RWPE2 (cell line): ENCODE measurements around the gene TLL2.
"Not testable (repeated sequence)": the region's sequence is repeated elsewhere in the genome, so short reads cannot be mapped to it uniquely, and the experiment has no call there.

Experiments
- ATAC-seq: fragments of 200-7000 bp; cut with Tn5 transposase; 3 replicates; pipeline ENCODE4 v1.9.1; 2021; ENCODE audit warnings: low read depth
- DNase-seq: peaks from one replicate; pipeline ENCODE4 v3.0.0-alpha.2; 2020; ENCODE audit warnings: low spot score
- H3K27ac ChIP-seq: fragments of 450-650 bp; 2 replicates; pipeline ENCODE4 v1.5.1; 2017; ENCODE audit warnings: mild to moderate bottlenecking; ENCODE audit not compliant: poor library complexity, severe bottlenecking
- H3K27me3 ChIP-seq: fragments of 250-450 bp; sonication (Bioruptor Pico); 2 replicates; pipeline ENCODE4 v1.5.1; 2021; ENCODE audit warnings: mild to moderate bottlenecking, moderate library complexity; ENCODE audit not compliant: insufficient read depth, poor library complexity, severe bottlenecking
- H3K36me3 ChIP-seq: fragments of 250-450 bp; sonication (Bioruptor Pico); 2 replicates; pipeline ENCODE4 v1.5.1; 2020; ENCODE audit warnings: low read depth, mild to moderate bottlenecking, moderate library complexity
- H3K4me1 ChIP-seq: fragments of 250-450 bp; sonication (Bioruptor Pico); 2 replicates; pipeline ENCODE4 v1.5.1; 2021; ENCODE audit warnings: mild to moderate bottlenecking, moderate library complexity; ENCODE audit not compliant: insufficient read depth, poor library complexity, severe bottlenecking
- H3K4me3 ChIP-seq: fragments of 250-450 bp; sonication (Bioruptor Pico); 2 replicates; pipeline ENCODE4 v1.5.1; 2021; ENCODE audit warnings: mild to moderate bottlenecking, moderate library complexity; ENCODE audit not compliant: severe bottlenecking
- H3K9me3 ChIP-seq: fragments of 250-450 bp; sonication (Bioruptor Pico); 2 replicates; pipeline ENCODE4 v1.5.1; 2021; ENCODE audit warnings: mild to moderate bottlenecking, moderate library complexity; ENCODE audit not compliant: severe bottlenecking
- TF ChIP-seq, protein P1 (sequence below): fragments of 450-650 bp; IDR thresholded peaks from one replicate; pipeline ENCODE4 v1.5.1; 2017; ENCODE audit warnings: mild to moderate bottlenecking, moderate library complexity; ENCODE audit not compliant: poor library complexity, severe bottlenecking

The TLL2 gene

DNA sequence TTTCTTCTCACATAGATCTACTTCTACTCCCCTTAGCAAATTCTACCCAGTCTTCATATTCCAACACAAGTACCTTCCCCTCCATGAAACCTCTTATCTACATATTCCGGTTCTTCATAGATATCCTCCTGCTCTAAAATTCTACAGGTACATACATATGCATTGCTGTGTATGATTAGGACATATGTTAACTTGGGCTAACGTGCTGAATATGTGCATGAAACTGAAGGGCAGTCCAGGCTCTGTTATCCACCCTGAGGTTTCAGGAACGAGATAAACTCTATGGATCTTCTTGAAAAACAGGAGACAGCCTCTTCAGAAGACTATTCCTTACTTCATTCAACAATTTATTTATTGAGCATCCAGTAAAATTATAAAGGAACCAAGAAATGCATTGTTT is 41.6 kb upstream of the TLL2 start:
- no peak overlapping the region for H3K27ac ChIP-seq
- H3K36me3 ChIP-seq = peaks cover 92% of the 10 kb centered on the region
- no peaks in the 10 kb centered on the region for H3K9me3 ChIP-seq
- ATAC-seq (no peak), DNase-seq (no peak)
- TF ChIP-seq, protein P1, sequence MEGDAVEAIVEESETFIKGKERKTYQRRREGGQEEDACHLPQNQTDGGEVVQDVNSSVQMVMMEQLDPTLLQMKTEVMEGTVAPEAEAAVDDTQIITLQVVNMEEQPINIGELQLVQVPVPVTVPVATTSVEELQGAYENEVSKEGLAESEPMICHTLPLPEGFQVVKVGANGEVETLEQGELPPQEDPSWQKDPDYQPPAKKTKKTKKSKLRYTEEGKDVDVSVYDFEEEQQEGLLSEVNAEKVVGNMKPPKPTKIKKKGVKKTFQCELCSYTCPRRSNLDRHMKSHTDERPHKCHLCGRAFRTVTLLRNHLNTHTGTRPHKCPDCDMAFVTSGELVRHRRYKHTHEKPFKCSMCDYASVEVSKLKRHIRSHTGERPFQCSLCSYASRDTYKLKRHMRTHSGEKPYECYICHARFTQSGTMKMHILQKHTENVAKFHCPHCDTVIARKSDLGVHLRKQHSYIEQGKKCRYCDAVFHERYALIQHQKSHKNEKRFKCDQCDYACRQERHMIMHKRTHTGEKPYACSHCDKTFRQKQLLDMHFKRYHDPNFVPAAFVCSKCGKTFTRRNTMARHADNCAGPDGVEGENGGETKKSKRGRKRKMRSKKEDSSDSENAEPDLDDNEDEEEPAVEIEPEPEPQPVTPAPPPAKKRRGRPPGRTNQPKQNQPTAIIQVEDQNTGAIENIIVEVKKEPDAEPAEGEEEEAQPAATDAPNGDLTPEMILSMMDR = no peak
- no peaks in the 10 kb centered on the region for H3K4me1 ChIP-seq
- no peaks in the 10 kb centered on the region for H3K27me3 ChIP-seq
- no peak overlapping the region for H3K4me3 ChIP-seq

GRCh38 chr10:96548589-96548988 is 34.9 kb upstream of the TLL2 start:
- Histone ChIP-seq H3K27me3 (no peaks in the 10 kb centered on the region), H3K4me1 (no peaks in the 10 kb centered on the region), H3K36me3 (peaks cover 92% of the 10 kb centered on the region), H3K4me3 (no peak overlapping the region), H3K9me3 (no peaks in the 10 kb centered on the region), H3K27ac (no peak overlapping the region)
- DNase-seq (no peak), ATAC-seq (no peak)
- TF ChIP-seq, protein P1 = no peak

DNA sequence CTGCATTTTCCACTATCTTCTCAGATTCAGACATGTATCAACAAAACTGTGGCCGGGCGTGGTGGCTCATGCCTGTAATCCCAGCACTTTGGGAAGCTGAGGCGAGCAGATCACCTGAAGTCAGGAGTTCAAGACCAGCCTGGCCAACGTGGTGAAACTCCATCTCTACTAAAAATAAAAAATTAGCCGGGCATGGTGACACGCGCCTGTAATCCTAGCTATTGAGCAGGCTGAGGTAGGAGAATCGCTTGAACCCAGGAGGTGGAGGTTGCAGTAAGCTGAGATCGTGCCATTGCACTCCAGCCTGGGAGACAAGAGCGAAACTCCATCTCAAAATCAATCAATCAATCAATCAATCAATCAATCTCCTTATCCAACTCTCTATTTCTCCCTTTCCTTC is 31.8 kb upstream of the TLL2 start:
- H3K4me3 ChIP-seq, H3K27me3 ChIP-seq, H3K27ac ChIP-seq, DNase-seq, H3K9me3 ChIP-seq, H3K4me1 ChIP-seq, ATAC-seq: not testable (repeated sequence)
- H3K36me3 ChIP-seq = peaks cover 89% of the 10 kb centered on the region

DNA sequence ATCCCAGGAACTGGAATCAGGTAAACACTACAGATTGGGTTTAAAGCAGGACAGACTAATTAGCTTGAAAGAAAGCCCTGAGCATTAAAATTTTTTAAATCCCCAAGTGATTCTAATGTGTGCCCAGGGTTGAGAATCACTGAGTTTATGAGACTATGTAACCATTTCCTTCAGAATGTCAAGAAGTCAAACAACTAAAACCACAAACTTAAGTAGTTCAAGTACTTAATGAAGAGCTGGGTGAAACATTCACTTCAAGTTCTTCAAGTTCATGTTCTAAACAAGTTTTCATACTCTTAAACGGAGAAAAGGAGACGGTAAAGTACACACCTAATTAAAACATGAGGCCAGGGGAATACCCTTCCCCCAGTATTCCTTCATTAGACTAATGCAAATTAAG is 28.2 kb upstream of the TLL2 start:
- Histone ChIP-seq H3K36me3 (peaks cover 87% of the 10 kb centered on the region), H3K27me3 (no peaks in the 10 kb centered on the region), H3K9me3 (no peaks in the 10 kb centered on the region), H3K4me3 (no peak overlapping the region), H3K27ac (no peak overlapping the region), H3K4me1 (no peaks in the 10 kb centered on the region)
- DNase-seq (no peak), ATAC-seq (no peak)
- TF ChIP-seq, protein P1 = no peak

DNA sequence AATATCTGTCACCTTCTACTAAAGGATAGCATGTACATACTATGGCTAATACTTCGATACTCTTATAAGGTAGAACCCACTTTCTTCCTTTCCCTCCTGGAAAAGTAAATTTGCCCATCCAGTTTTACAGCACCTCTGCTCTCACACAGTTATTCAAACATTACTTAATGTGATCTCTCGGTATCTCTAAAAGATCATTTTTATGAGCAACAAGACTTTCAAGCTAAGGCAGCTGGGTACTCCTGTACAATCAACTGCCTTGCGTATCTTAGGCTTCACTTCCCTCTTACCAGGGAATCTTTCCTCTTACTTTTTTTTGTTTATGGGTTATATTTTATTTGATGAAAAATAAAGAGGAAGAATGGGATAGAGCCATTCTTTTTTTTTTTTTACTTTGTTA is 26.5 kb upstream of the TLL2 start:
- ATAC-seq (no peak), DNase-seq (no peak)
- Histone ChIP-seq H3K4me1 (no peaks in the 10 kb centered on the region), H3K4me3 (no peak overlapping the region), H3K27me3 (no peaks in the 10 kb centered on the region), H3K36me3 (peaks cover 77% of the 10 kb centered on the region), H3K27ac (no peak overlapping the region), H3K9me3 (no peaks in the 10 kb centered on the region)
- TF ChIP-seq, protein P1 = no peak

DNA sequence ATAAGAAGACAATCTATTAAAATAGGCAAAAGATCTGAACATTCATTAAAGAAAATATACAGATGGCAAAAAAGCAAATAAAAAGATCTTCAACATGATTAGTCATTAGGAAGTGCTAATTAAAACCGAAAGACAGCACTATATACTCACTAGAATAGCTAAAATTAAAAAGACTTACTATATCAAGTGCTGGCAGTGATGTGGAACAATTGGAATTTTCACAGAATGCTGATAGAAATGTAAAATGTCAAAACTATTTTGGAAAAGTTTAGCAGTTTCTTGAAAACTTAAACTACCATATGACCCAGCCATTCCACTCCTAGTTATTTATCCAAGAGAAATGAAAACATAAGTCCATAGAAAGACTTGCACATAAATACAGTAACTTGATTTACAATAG is 25.0 kb upstream of the TLL2 start:
- DNase-seq = no peak
- no peaks in the 10 kb centered on the region for H3K4me1 ChIP-seq
- H3K27ac ChIP-seq = no peak overlapping the region
- peaks cover 72% of the 10 kb centered on the region for H3K36me3 ChIP-seq
- ATAC-seq = no peak
- H3K27me3 ChIP-seq = no peaks in the 10 kb centered on the region
- no peak overlapping the region for H3K4me3 ChIP-seq
- H3K9me3 ChIP-seq = no peaks in the 10 kb centered on the region
- TF ChIP-seq, protein P1 = no peak
